Cerebellar nuclear complex (tissue), 1 donor: ENCODE measurements around the gene GMPPA.
A peak's percentile ranks its signal among the peaks of the same experiment; 100 is the strongest.

Source experiments
- DNase-seq, 2 experiments: peaks; one replicate each; lab custom pipeline; 2025; lab: John Stamatoyannopoulos, UW

The GMPPA gene

DNA sequence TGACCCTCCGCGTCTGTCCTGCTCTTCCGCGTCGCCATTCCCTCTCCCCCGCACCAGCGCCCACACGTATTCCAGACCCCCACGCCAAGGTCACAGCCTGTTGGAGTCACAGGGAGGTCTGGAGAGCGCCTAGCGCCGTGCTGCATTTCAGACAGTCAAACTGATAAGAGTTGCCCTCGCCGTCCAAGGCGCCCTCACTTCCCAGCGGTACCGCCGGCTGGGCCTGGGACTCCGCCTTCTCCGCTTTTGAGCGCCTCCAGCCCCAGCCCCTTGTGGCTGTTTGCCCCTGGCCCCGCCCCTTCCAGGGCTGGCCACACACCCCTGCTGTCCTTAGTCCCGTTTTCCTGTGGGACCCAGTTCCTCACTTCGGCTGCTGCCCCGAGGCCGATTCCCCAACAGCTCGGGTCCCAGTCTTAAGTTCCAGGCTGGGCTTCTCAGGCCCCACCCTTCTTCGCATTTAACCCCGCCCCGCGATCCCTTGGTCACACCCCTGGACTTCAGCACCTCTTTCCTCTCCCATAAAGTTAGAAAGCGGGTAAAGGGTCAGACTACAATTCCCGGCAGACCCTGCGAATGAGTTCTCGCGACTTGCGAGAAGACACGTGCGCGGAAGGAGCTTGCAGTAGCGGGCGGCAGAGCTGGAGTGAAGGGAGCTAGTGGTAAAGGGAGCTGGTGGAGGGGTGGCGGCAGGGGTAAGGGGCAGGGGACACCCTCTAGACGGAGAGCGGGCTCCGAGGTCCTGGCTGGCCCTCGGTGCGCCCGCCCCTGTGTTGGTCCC, at the start of gene GMPPA:
TSS of gene GMPPA (plus strand) at position 612 of the 778 bp plus-strand sequence. CDS start 1,085 bp downstream, outside the sequence.
- DNase-seq = peak; percentile 89 to 92

DNA sequence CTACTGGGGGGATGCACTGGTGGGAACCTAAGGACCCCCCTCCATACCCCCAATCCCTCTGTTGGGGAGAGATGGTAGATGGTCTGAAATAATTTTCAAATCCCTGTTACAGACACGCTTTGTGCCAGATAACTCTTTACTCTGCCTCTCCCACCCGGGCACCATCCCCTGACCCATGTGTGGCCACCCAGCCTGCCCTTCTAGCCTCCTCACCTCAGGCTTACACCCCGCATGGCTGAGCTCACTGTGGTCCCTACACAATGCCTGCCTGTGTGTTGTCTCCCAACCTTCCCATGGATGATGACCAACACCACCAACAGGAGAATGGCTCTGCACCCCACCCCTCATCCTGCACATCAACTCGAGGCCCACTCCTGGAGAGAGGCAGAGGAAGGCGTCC, 49.1 kb upstream of the GMPPA start:
- no peak for DNase-seq

DNA sequence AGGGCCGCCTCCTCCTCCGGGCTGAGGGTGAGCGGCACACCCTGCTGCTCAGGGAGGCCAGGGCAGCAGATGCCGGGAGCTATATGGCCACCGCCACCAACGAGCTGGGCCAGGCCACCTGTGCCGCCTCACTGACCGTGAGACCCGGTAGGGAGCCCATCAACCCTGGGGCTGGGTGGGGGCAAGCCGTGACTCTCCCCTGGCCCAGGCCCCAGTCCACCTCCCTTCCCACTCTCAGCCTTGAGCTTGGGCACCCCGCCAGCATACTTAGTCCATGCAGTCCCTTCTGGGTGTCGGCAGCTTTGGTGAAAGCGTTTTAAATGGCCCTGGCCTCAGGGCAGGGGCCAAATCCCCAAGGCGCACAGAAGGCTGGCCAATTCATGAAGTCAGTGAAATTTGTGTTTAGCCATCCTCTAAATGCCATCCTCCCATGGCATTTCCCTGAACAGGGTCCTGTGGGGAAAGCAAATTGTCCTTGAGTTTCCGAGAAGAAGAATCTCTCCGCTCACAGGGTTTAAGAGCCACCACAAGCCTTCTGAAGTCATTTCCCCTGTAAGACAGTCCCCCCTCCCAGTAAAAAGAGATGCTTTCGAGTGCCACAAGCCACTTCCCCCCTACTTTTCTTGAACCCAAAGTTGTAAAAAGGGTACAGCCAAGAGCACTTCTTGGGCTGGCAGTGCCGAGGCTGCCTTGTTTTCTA, 46.9 kb upstream of the GMPPA start:
- DNase-seq = no peak

- DNase-seq = no peak
These were observed 46.1 kb upstream of the GMPPA start for GRCh38 chr2:219452361-219453317.

- no peak for DNase-seq
These were observed 44.8 kb upstream of the GMPPA start for GRCh38 chr2:219453671-219454590.

DNA sequence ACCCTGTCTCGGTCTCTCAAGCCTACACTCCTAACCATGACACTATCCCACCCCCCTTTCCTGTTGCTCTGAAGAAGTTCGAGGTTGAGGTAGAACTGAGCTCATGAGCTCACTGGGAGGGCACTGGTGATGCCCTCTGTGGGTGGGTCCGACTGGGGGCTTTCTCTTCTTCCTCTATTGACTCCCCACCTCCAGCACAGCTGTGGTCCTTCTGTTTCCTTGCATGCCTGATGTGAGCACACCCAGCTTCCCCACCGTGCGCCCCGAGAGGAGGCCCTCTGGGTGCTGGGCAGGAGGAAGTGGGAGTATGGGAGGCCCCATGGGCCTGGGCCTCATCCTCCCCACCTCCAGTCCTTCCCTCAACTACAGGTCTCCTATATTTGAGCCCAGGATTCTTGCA, 43.1 kb upstream of the GMPPA start:
- no peak for DNase-seq

DNA sequence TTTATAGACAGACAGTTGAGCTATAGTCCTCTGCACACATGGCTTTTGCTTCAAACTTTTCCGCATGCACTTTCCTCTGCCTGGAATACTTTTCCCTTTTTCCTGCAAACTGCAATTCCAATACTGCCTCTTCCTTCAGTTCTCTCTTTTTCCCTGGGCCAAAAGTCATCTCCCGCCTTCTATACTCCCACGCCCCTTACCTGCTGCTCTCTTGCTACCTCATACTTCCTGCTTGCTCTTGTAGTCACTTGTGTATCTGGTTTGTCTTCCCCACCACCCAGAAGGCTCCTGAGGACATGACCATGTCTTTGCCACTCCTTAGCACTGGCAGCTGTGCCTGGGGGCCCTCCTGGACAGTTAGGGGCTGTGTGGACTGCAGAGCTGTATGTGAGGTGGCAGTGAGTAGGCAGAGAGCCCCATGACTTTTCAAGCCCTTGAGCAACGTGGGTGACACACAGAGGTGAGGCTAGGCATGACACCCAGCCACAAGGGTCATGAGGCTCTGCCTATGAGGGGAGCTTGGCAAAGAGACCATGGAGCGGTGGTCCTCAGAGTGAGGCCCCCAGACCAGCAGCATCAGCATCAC, 40.8 kb upstream of the GMPPA start:
- no peak for DNase-seq

DNA sequence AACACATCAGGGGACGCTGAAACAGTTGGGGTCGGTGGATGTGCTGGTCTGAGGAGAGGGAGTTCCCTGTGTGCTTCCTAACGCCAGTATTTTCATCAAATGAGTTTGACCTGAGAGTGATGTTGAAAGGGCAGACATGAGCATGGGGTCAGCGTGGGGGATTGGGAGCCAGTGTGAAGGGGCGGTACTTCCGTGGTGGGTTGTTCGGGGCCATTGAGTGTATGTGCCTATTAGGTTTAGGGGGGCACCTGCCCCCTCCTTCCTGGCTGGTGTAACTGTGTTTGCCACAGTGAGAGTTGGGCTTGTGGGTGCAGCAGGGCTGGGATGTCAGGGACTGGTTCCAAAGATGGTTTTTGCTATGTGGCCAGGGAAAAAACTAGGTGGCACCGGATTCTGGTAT, 39.7 kb upstream of the GMPPA start:
- DNase-seq = no peak

- DNase-seq = no peak
These were observed 39.0 kb upstream of the GMPPA start for GRCh38 chr2:219459460-219460311.

- DNase-seq = no peak
These were observed 38.2 kb upstream of the GMPPA start for GRCh38 chr2:219460424-219460926.

DNA sequence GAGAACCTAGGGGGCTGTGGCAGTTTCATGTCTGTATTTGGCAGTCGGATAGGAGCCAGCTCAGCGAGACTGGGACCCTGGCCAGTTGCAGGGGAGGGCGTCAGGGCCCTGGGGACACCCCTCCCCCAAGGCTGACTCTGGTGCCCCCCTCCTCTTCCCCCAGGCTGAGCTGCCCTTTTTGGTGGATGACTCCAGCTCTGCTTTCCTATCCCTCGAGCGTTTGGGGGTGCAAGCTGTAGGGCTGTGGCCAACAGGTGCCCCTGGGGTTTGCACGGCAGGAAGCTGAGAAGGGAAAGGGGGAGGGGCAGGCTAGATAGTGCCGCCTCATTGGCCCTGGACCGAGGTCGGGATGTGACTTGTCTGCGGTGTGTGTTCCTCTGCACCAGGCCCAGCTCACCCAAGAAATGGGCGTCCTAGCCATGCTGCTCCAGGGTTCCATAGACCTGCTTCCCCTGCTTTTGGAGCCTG, 37.6 kb upstream of the GMPPA start:
- DNase-seq = no peak

- no peak for DNase-seq
These were observed 37.0 kb upstream of the GMPPA start for GRCh38 chr2:219461669-219462068.

- DNase-seq = no peak
These were observed 36.3 kb upstream of the GMPPA start for GRCh38 chr2:219462349-219462748.

DNA sequence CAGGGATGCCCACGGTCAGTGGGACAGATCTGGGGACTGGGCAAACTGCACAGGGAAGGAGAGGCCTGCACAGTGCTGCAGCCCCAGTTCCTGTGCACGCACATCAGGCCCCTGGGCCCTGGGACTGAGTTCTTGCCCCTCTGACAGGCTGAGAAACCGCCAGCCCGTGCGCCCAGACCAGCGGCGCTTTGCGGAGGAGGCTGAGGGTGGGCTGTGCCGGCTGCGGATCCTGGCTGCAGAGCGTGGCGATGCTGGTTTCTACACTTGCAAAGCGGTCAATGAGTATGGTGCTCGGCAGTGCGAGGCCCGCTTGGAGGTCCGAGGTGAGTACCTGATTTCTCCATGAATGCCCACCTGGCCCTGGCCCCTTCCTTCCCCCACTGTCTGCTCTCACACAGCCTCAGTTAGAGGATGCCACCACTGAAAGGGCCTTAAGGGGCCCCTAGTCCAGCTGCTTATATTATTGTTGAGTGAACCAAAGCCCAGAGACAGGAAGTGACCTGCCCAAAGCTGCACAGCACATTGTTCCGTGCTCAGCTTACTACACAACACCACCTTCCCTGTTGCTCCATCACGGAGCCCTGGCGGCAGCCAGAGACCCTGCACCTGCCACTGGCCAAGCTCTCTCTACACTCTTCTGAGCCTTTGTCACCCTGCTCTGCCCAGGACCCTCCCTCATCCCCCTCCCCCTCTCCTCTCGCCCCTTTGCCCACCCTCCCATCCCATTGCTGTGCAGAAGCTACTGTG, 34.2 kb upstream of the GMPPA start:
- DNase-seq = no peak

GRCh38 chr2:219465659-219466561, 32.8 kb upstream of the GMPPA start:
- DNase-seq = no peak

GRCh38 chr2:219466816-219467735, 31.6 kb upstream of the GMPPA start:
- DNase-seq = no peak

GRCh38 chr2:219467736-219468075, 31.0 kb upstream of the GMPPA start:
- no peak for DNase-seq
